Posterior vena cava (tissue), 2 donors: Measurements from ENCODE around the gene PDZD4. TPM values are rescaled to one million over a fixed set of nuclear protein-coding genes. Genes with fewer than 3 reads are reported as not detected.
"Not testable (repeated sequence)": the region's sequence is repeated elsewhere in the genome, so short reads cannot be mapped to it uniquely, and the experiment has no call there.

Experiments
- DNase-seq: peaks from one replicate; pipeline ENCODE4 v3.0.0-alpha.2; 2020; ENCODE audit warnings: low spot score
- intact Hi-C, 2 donors: fragments of 100-400 bp; cut with DNase I; formaldehyde crosslinking; loops; one replicate each; pipeline versions ENCODE4 v1.14.1 to v1.14.2; 2022 to 2023
- total RNA-seq, 2 donors: library from RNA; stranded (reverse); fragmentation: NEBNext Ultra II Directional; extraction: Animal tissue kit (Norgen Biotek cat#: 25700); gene quantifications; one replicate each; pipeline ENCODE4 v1.2.1, GENCODE V29; 2021
- donor health status: DM: yes; HTN: yes; CAD: no.
- donor health status: DM: yes; HTN: yes; CAD: no.

PDZD4 gene
- total RNA-seq, 2 donors from 2014 or later: 21.0 to 22.9 TPM

- DNase-seq: no peak
- intact Hi-C loops: no loop called here
These were observed 11.6 kb downstream of the PDZD4 start for GRCh38 chrX:153818571-153819383.

GRCh38 chrX:153818064-153818463 is 12.3 kb downstream of the PDZD4 start:
- intact Hi-C loops, DNase-seq: not testable (repeated sequence)

GRCh38 chrX:153816831-153817690 is 13.3 kb downstream of the PDZD4 start:
- DNase-seq: no peak
- intact Hi-C loops: no loop called here

GRCh38 chrX:153814591-153815315 is 15.6 kb downstream of the PDZD4 start:
- DNase-seq: no peak
- intact Hi-C loops: no loop called here

- intact Hi-C loops: no loop called here
- no peak for DNase-seq
These were observed 17.2 kb downstream of the PDZD4 start for GRCh38 chrX:153813161-153813560.

- intact Hi-C loops: no loop called here
- no peak for DNase-seq
These were observed 18.1 kb downstream of the PDZD4 start for GRCh38 chrX:153812220-153812619.

GRCh38 chrX:153807976-153808375 is 22.4 kb downstream of the PDZD4 start:
- DNase-seq: no peak
- intact Hi-C loops: no loop called here

GRCh38 chrX:153806999-153807575 is 23.3 kb downstream of the PDZD4 start:
- intact Hi-C loops: no loop called here
- DNase-seq: no peak

- intact Hi-C loops: no loop called here
- no peak for DNase-seq
These were observed 24.9 kb downstream of the PDZD4 start for GRCh38 chrX:153805436-153805835.

GRCh38 chrX:153804621-153805020 is 25.7 kb downstream of the PDZD4 start:
- intact Hi-C loops: no loop called here
- DNase-seq: no peak

- intact Hi-C loops: no loop called here
- no peak for DNase-seq
These were observed 26.2 kb downstream of the PDZD4 start for GRCh38 chrX:153804100-153804595.

- DNase-seq: no peak
These were observed 26.9 kb downstream of the PDZD4 start for GRCh38 chrX:153803211-153804099.

GRCh38 chrX:153802513-153803045 is 27.8 kb downstream of the PDZD4 start:
- intact Hi-C loops: no loop called here
- no peak for DNase-seq

More at GRCh38 chrX:153803211-153804099, 26.9 kb downstream of the PDZD4 start:
- intact Hi-C loops: no loop called here

- intact Hi-C loops: no loop called here
- no peak for DNase-seq
These were observed 28.7 kb downstream of the PDZD4 start for GRCh38 chrX:153801669-153802068.

- intact Hi-C loops: no loop called here
- DNase-seq: no peak
These were observed 29.6 kb downstream of the PDZD4 start for GRCh38 chrX:153800746-153801145.

GRCh38 chrX:153800177-153800722 is 30.1 kb downstream of the PDZD4 start:
- intact Hi-C loops: no loop called here
- DNase-seq: no peak

- intact Hi-C loops: loop anchor here in 1 of 2 donors (10.0 kb wide), 1 partner anchor 125 kb away; the partner anchor contains the start of gene ARHGAP4
- DNase-seq: no peak
These were observed 31.0 kb downstream of the PDZD4 start for GRCh38 chrX:153799326-153799725.
